CD8-positive, alpha-beta memory T cell (primary cell): ENCODE measurements around the gene PDZD7. TPM values are rescaled to one million over a fixed set of nuclear protein-coding genes. Genes with fewer than 3 reads are reported as not detected.
A peak's percentile ranks its signal among the peaks of the same experiment; 100 is the strongest.

Source experiments
- CTCF ChIA-PET: fragments of 350-600 bp; sonication (Branson Sonifier 250); formaldehyde crosslinking; loops from one replicate; lab custom pipeline; 2021; ENCODE audit warnings: antibody characterized with exemption; lab: Charles Lee
- POLR2A ChIA-PET: fragments of 350-600 bp; sonication (Branson Sonifier 250); formaldehyde crosslinking; loops from one replicate; lab custom pipeline; 2021; ENCODE audit warnings: antibody characterized with exemption; lab: Charles Lee
- DNase-seq, 5 donors: peaks; one replicate each; pipeline versions ENCODE4 v3.0.0 to v3.0.0-alpha.2; 2020 to 2022; ENCODE audit warnings: mixed read lengths in 1 of 5
- H3K27ac ChIP-seq: one replicate; pipeline ENCODE4 v1.7.0; 2013; ENCODE audit warnings: low read depth, mild to moderate bottlenecking, low read length, moderate library complexity
- H3K27me3 ChIP-seq: 2 replicates; pipeline ENCODE4 v1.7.0; 2013; ENCODE audit warnings: low read length, mild to moderate bottlenecking; ENCODE audit not compliant: insufficient read depth, poor library complexity, severe bottlenecking
- H3K36me3 ChIP-seq: 2 replicates; pipeline ENCODE4 v1.7.0; 2013; ENCODE audit warnings: mild to moderate bottlenecking, low read length, moderate library complexity; ENCODE audit not compliant: insufficient read depth
- H3K4me1 ChIP-seq: 2 replicates; pipeline ENCODE4 v1.7.0; 2013; ENCODE audit warnings: mild to moderate bottlenecking, low read length, moderate library complexity; ENCODE audit not compliant: insufficient read depth
- H3K4me3 ChIP-seq: 2 replicates; pipeline ENCODE4 v1.7.0; 2013; ENCODE audit warnings: mild to moderate bottlenecking, low read length
- H3K9me3 ChIP-seq: 2 replicates; pipeline ENCODE4 v1.7.0; 2013; ENCODE audit warnings: mild to moderate bottlenecking, low read length
- H3K27ac Mint-ChIP-seq, 8 donors: one replicate each; pipeline ENCODE4 v1.8.0; 2020 to 2021; ENCODE audit warnings: mixed read lengths in 8 of 8, mild to moderate bottlenecking in 6 of 8, inconsistent platforms in 3 of 8, moderate library complexity in 3 of 8
- H3K27me3 Mint-ChIP-seq, 2 donors: one replicate each; pipeline ENCODE4 v1.8.0; 2020 to 2021; ENCODE audit warnings: mixed read lengths in 2 of 2, mild to moderate bottlenecking in 1 of 2, moderate library complexity in 1 of 2
- H3K36me3 Mint-ChIP-seq, 3 donors: one replicate each; pipeline ENCODE4 v1.8.0; 2020 to 2021; ENCODE audit warnings: mixed read lengths in 3 of 3, inconsistent platforms in 1 of 3, mild to moderate bottlenecking in 1 of 3
- H3K4me1 Mint-ChIP-seq, 3 donors: one replicate each; pipeline ENCODE4 v1.8.0; 2020 to 2021; ENCODE audit warnings: mixed read lengths in 3 of 3, inconsistent platforms in 1 of 3, mild to moderate bottlenecking in 1 of 3
- H3K4me3 Mint-ChIP-seq, 7 donors: one replicate each; pipeline ENCODE4 v1.8.0; 2020 to 2021; ENCODE audit warnings: mixed read lengths in 7 of 7, mild to moderate bottlenecking in 6 of 7, moderate library complexity in 4 of 7, inconsistent platforms in 2 of 7
- H3K9me3 Mint-ChIP-seq, 5 donors: one replicate each; pipeline ENCODE4 v1.8.0; 2020 to 2022; ENCODE audit warnings: mixed read lengths in 5 of 5, mild to moderate bottlenecking in 3 of 5, moderate library complexity in 2 of 5, inconsistent platforms in 1 of 5
- polyA plus RNA-seq: library from polyadenylated mRNA; unstranded; fragments of 300-500 nt; fragmentation: Illumina TruSeq; gene quantifications from one replicate; pipeline ENCODE4 v1.2.3, GENCODE V29; 2021
- total RNA-seq, 2 experiments: library from RNA; stranded (reverse); gene quantifications; one replicate each; pipeline ENCODE4 v1.2.3, GENCODE V29; 2021

PDZD7 gene
- total and polyA plus RNA-seq, 3 experiments from 2014 or later = 0.23 to 0.33 (median 0.31) TPM

- Mint-ChIP-seq H3K36me3 (peaks cover 0 to 42% (median 5%) of the 10 kb centered on the region in 3 donors), H3K9me3 (no peaks in the 10 kb centered on the region), H3K27ac (peak overlapping the region; percentile 94 to 100 (median 98)), H3K4me3 (peak overlapping the region; percentile 92 to 98 (median 93)), H3K27me3 (peaks cover 3 to 4% of the 10 kb centered on the region in 2 donors), H3K4me1 (peaks cover 18 to 25% (median 22%) of the 10 kb centered on the region in 3 donors)
- H3K4me3 ChIP-seq = peak overlapping the region; percentile 85
- H3K4me1 ChIP-seq = peaks cover 15% of the 10 kb centered on the region
- H3K27ac ChIP-seq = peak overlapping the region; percentile 94
- peak; percentile 77 to 89 (median 79) for DNase-seq
- no peaks in the 10 kb centered on the region for H3K9me3 ChIP-seq
- no peaks in the 10 kb centered on the region for H3K27me3 ChIP-seq
- H3K36me3 ChIP-seq = peaks cover 5% of the 10 kb centered on the region
- POLR2A ChIA-PET = interaction anchor here (0.6 to 1.9 kb wide), 5 partner anchors 9 to 34 kb away, joined by 3 to 5 read pairs (median 3); no protein-coding TSS in a partner anchor
- CTCF ChIA-PET = interaction anchor here (0.8 to 6.4 kb wide), 12 partner anchors 10 to 64 kb away, joined by 3 to 54 read pairs (median 5); partner anchors contain the start of gene KAZALD1
Observed at GRCh38 chr10:101031796-101032636, 1.1 kb upstream of the PDZD7 start.

DNA sequence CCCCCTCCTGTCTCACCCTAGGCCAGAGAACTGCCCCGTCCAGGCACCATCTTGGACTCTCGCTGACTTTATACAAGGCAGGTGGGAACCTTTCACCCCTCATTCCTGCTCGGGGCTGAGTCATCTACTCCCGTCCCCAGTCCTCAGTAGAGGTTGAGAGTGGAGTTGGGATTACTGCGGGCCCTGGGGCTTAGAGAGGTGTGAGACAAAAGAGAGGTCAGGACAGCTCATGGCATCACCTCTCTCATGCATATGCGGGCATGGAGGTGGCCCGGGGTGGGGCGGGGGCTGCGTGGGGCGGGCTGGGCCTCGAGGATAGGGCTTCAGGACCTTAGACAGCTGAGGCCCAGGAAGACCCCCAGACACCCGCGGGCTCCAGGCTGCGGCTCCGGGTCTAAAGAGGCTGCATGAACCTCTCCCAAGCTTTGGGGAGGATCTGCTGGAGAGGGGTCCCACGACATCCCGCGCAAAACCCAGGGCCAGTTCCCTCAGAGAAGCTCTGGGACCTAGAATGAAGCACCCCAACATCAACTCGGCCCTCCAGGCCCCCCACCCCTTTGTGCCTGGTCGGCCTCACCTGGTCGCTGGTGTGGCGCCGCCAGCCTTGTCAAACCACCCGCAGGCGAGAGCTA lies 317 bp downstream of the PDZD7 start:
- H3K27ac Mint-ChIP-seq = peak overlapping the region; percentile 94 to 100 (median 98)
- ChIA-PET CTCF (interaction anchor here (1.0 to 6.4 kb wide), 15 partner anchors 11 to 62 kb away, joined by 3 to 54 read pairs (median 4); partner anchors contain the start of gene KAZALD1), POLR2A (interaction anchor here (0.5 to 1.9 kb wide), 8 partner anchors 11 to 1605 kb away, joined by 3 to 9 read pairs (median 3); no protein-coding TSS in a partner anchor)
- peaks cover 18 to 25% (median 22%) of the 10 kb centered on the region in 3 donors for H3K4me1 Mint-ChIP-seq
- Histone ChIP-seq H3K36me3 (no peaks in the 10 kb centered on the region), H3K27me3 (no peaks in the 10 kb centered on the region), H3K27ac (peak overlapping the region; percentile 94), H3K9me3 (no peaks in the 10 kb centered on the region), H3K4me1 (peaks cover 15% of the 10 kb centered on the region), H3K4me3 (peak overlapping the region; percentile 85)
- no peak for DNase-seq
- no peaks in the 10 kb centered on the region for H3K9me3 Mint-ChIP-seq
- peak overlapping the region; percentile 92 to 98 (median 93) for H3K4me3 Mint-ChIP-seq
- peaks cover 0 to 28% (median 0%) of the 10 kb centered on the region in 3 donors for H3K36me3 Mint-ChIP-seq
- peaks cover 3 to 5% of the 10 kb centered on the region in 2 donors for H3K27me3 Mint-ChIP-seq

DNA sequence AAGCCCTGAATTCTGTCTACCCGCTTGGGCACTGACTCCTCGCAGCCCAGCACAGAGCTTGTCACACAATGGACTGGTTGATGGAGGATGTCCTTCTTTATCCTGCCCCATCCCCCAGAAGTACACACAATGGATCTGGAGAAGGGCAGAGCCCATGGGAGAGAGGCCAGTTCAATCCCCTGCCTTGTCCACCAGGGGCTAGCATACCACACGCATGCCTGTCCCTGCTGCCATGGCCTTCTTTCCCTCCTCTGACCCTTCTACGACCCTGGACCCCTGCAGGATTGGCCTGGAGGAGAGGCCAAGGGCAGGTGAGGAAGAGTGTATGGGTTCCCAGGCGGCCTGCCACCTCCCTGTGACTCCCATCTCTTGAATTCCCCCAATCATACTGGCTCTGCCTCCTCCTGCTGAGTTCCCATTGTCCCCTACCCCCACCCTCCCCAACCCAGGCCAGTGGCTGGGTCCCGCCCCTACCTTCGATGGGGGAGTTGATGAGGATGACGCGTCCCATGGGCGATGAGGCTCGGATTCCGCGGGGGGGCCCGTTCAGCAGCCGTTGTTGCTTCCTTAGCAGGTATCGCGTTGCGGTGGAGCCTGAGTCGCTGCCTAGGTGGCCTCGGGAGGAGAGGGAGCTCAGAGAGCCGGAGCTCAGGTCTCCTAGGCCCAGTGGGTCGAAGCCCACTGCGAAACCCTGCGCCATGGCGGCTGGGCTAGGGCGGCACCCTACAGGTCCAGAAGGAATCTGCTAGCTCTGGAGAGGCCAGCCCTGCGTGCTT lies 1.2 kb downstream of the PDZD7 start:
- H3K27me3 ChIP-seq = no peaks in the 10 kb centered on the region
- Mint-ChIP-seq H3K27me3 (peaks cover 3 to 5% of the 10 kb centered on the region in 2 donors), H3K4me3 (peak overlapping the region in 4 of 7 donors; percentile 35 to 52 (median 46)), H3K4me1 (peaks cover 18 to 25% (median 22%) of the 10 kb centered on the region in 3 donors), H3K9me3 (no peaks in the 10 kb centered on the region), H3K36me3 (peaks cover 0 to 21% (median 0%) of the 10 kb centered on the region in 3 donors), H3K27ac (no peak overlapping the region)
- ChIA-PET CTCF (interaction anchor here (0.7 to 6.4 kb wide), 13 partner anchors 11 to 118 kb away, joined by 3 to 54 read pairs (median 5); no protein-coding TSS in a partner anchor), POLR2A (interaction anchor here (1.6 to 1.9 kb wide), 2 partner anchors 11 to 31 kb away, joined by 4 read pairs; no protein-coding TSS in a partner anchor)
- no peak overlapping the region for H3K27ac ChIP-seq
- H3K36me3 ChIP-seq = no peaks in the 10 kb centered on the region
- peaks cover 15% of the 10 kb centered on the region for H3K4me1 ChIP-seq
- H3K4me3 ChIP-seq = no peak overlapping the region
- no peak for DNase-seq
- H3K9me3 ChIP-seq = no peaks in the 10 kb centered on the region

DNA sequence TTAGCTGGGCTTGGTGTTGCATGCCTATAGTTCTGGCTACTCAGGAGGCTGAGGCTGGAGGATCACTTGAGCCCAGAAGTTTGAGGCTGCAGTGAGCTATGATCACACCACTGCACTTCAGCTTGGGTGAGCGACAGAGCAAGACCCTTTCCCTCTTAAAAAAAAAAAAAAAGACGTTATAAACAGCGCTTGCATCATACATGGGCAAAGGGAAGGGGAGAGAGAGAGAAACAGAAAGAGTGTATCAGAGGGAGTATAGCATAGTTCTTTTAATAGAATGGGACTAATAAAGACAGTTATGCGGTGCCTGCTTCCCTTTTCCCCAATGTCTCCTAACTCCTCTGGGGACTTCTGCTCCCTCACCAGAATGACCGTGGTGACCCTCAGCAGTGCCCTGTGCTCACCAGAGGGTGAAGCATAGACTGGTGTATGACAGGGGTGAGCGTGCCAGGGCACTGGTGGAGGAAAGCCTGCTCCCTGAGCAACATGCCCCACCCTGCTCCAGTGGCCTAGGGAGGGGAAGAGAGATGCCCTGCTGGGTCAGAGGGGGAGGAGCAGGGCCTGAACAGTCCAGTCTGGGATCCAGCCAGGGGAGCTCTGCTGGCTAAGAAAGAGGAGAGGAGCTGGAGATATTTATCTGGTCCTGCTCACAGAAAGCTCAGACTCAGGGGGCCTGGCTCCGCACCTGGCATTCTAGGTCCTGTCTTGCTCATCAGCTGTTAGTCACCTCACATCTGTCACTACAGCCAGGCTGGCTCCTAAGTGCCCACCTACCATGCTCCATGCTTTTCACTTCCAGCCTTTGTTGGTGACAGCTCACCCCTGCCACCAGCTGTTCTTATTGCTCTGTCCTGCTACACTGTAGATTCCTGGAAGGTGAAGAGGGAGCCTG lies 2.2 kb downstream of the PDZD7 start:
- no peaks in the 10 kb centered on the region for H3K36me3 ChIP-seq
- H3K36me3 Mint-ChIP-seq = peaks cover 0 to 16% (median 0%) of the 10 kb centered on the region in 3 donors
- no peak for DNase-seq
- CTCF ChIA-PET = interaction anchor here (0.7 to 6.4 kb wide), 8 partner anchors 10 to 39 kb away, joined by 3 to 54 read pairs (median 4); no protein-coding TSS in a partner anchor
- H3K4me1 Mint-ChIP-seq = peaks cover 18 to 22% (median 20%) of the 10 kb centered on the region in 3 donors
- no peaks in the 10 kb centered on the region for H3K9me3 Mint-ChIP-seq
- H3K27ac Mint-ChIP-seq = peak overlapping the region in 1 of 8 donors; percentile 38
- H3K9me3 ChIP-seq = no peaks in the 10 kb centered on the region
- POLR2A ChIA-PET = no interaction called here
- no peak overlapping the region for H3K4me3 ChIP-seq
- H3K27me3 Mint-ChIP-seq = peaks cover 3 to 5% of the 10 kb centered on the region in 2 donors
- H3K4me1 ChIP-seq = peaks cover 15% of the 10 kb centered on the region
- H3K27ac ChIP-seq = no peak overlapping the region
- peak overlapping the region in 2 of 7 donors; percentile 48 to 51 for H3K4me3 Mint-ChIP-seq
- no peaks in the 10 kb centered on the region for H3K27me3 ChIP-seq

DNA sequence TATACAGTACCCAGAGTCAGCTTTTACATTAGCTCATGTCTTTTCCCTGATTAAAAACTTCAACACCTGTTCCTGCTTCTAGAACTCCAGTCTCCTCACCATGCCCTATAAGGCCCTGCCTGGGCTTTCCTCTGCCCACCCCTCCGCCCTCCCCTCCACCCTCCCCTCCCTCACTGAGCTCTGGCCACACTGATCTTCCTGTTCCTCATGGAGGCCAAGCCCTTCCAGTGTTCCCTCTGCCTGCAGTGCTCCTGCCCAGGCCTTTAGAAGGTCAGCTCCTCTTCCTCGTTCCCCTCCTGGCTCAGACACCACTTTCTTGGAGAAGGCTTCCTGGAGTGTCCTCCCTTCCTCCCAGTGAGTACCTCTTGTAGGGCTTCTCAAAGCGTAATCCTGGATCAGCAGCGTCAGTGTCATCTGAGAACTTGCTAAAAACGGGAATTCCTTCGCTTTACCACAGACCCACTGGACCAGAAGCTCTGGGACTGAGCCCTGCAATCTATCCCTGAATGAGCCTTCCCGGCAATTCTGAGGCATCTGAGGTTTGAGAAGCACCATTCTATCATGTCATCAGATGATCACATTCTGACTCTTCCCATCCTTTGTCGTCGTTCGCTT lies 3.7 kb downstream of the PDZD7 start:
- ChIA-PET POLR2A (no interaction called here), CTCF (interaction anchor here (0.7 to 3.8 kb wide), 4 partner anchors 9 to 15 kb away, joined by 3 to 20 read pairs (median 4); no protein-coding TSS in a partner anchor)
- Mint-ChIP-seq H3K4me3 (peak overlapping the region in 1 of 7 donors; percentile 10), H3K9me3 (no peaks in the 10 kb centered on the region), H3K27ac (no peak overlapping the region), H3K4me1 (peaks cover 6 to 8% (median 7%) of the 10 kb centered on the region in 3 donors), H3K36me3 (peaks cover 0 to 7% (median 0%) of the 10 kb centered on the region in 3 donors), H3K27me3 (peaks cover 3 to 7% of the 10 kb centered on the region in 2 donors)
- Histone ChIP-seq H3K9me3 (no peaks in the 10 kb centered on the region), H3K4me3 (no peak overlapping the region), H3K27ac (no peak overlapping the region), H3K36me3 (no peaks in the 10 kb centered on the region), H3K4me1 (peaks cover 4% of the 10 kb centered on the region), H3K27me3 (no peaks in the 10 kb centered on the region)
- no peak for DNase-seq

DNA sequence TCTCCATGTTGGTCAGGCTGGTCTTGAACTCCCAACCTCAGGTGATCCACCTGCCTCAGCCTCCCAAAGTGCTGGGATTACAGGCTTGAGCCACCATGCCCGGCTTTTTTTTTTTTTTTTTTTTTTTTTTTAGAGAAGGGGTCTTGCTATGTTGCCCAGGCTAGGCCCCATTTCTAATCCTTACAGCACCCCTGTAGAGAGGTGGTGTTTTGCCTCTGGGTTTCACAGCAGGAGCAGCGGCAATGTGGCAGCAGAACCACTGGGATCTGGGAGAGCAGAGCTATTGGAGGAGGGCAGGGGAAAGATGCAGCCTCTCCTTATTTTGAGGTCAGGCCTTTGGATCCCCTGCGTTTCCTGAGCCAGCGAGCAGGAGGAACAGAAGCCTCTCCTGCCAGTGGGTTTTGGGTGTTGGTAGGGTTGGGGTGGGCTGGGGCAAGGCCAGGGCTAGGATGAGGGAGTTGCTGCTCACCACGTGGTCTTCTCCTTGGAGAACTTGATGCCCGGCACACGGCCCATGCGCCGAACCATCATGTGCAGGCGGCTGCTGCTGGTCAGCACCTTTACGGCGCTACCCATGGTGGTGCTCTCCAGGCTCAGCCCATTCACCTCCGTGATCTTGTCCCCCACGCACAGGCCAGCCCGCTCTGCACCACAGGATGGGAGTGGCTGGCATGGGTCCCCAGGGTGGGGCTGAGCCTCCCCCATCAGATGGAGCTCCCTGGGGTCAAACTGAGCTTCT lies 7.8 kb downstream of the PDZD7 start:
- Mint-ChIP-seq H3K9me3 (no peaks in the 10 kb centered on the region), H3K4me3 (no peak overlapping the region), H3K4me1 (peaks cover 0 to 3% (median 0%) of the 10 kb centered on the region in 3 donors), H3K27ac (no peak overlapping the region), H3K27me3 (peaks cover 14 to 22% of the 10 kb centered on the region in 2 donors), H3K36me3 (no peaks in the 10 kb centered on the region)
- ChIA-PET POLR2A (no interaction called here), CTCF (interaction anchor here (1.8 kb wide), 1 partner anchor 24 kb away, joined by 7 read pairs; the partner anchor contains the start of gene LZTS2)
- H3K27ac ChIP-seq = no peak overlapping the region
- no peak for DNase-seq
- no peaks in the 10 kb centered on the region for H3K4me1 ChIP-seq
- peaks cover 5% of the 10 kb centered on the region for H3K27me3 ChIP-seq
- no peak overlapping the region for H3K4me3 ChIP-seq
- H3K36me3 ChIP-seq = no peaks in the 10 kb centered on the region
- no peaks in the 10 kb centered on the region for H3K9me3 ChIP-seq
